Left renal pelvis (tissue), 4 donors: ENCODE results near the gene WDR88. TPM values are rescaled to one million over a fixed set of nuclear protein-coding genes. Genes with fewer than 3 reads are reported as not detected.

Experiments
- DNase-seq, 4 donors: peaks; one replicate each; pipeline ENCODE4 v3.0.0-alpha.2; 2013; ENCODE audit warnings: low read depth in 4 of 4, low spot score in 3 of 4
- polyA plus RNA-seq, 4 donors: library from polyadenylated mRNA; unstranded; fragments of 120-200 nt; gene quantifications; one replicate each; pipeline ENCODE4 v1.2.1, GENCODE V29; 2013; ENCODE audit not compliant: insufficient read length in 4 of 4

The WDR88 gene
- polyA plus RNA-seq, 4 donors: 0.78 to 2.1 (median 1.2) TPM

DNA sequence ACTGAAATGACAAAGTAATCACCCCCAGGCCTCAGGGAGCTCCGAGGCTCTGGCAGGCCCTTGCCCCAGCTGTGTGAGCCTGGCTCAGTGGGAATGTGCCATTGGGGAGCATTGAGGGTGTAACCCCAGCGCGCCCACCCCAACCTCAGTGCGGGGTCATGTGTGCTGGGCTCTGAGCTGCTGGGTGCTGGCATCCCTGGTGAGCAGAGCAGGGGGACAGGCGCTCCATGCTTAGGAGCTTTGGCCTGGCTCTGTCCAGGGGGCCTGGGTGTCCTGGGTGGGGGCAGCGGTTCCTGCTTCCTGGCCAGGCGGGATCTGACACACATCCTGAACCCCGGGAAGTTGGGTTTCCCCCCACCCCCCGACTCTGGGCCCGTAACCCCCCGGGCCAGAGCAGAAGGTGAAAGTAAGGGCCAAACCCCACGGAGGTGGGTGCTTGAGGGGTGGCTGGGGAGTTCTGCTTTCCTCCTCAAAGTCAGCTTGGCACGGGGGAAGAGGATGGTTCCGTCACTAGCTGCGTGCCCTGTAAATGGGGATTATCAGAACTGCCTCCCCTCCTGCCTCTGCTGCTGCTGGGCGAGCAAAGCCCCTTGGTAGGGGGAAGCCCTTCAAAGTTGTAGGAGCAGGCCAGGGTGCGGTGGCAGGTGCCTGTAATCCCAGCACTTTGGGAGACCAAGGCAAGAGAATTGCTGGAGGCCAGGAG lies 63.9 kb downstream of the WDR88 start:
- no peak for DNase-seq

DNA sequence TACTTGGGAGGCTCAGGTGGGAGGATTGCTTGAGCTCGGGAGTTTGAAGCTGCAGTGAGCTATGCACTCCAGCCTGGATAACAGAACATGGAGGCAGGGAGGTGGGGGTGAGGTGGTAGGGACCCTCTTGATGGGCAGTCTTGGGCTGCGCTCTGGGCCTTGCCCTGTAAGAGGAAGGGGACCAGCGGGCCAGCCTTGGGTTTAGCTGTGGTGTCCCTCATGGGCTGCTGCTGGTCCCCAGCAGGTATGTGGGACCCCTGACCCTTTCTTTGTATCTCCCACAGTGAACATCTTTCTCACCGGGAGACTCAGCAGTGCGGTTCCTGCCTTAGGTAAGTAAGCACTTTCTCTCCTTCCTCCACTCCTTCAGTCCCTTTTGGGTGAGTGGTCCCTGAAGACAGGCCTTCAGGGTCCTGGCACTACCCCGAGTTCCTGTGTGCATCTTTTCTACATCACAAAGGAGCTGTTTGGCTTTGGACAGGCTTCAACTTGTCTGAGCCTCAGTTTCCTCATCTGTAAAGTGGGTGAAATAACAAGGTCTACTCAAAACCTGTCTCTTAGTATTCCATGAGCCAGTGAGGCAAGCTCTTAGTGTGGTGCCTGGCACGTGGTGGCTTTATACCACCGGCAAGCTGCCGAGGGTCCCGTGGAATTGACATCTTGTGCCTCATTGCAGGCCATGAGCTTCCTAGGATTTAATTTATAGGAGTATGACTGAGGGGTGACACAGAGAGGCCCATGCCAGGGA lies 64.7 kb downstream of the WDR88 start:
- no peak for DNase-seq

GRCh38 chr19:33197591-33198000 lies 65.7 kb downstream of the WDR88 start:
- no peak for DNase-seq

DNA sequence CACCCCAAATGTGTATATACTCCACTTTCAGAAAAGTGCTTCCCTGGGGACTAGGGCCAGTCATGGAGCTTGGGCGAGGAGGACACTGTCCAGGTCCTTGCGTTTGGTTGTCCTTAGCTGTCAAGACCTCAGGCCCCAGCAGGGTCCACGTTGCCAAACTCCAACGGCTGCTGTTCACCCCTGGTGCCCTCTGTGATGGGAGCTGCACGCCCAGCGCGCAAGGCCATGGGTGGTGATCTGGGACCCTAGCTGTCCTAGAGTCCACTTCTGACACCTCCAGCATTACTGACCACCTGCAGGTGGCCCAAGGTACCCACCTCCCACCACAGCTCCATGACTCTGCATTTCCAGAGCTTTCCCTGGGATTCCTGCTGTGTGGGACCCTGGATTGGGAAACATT lies 66.3 kb downstream of the WDR88 start:
- no peak for DNase-seq

DNA sequence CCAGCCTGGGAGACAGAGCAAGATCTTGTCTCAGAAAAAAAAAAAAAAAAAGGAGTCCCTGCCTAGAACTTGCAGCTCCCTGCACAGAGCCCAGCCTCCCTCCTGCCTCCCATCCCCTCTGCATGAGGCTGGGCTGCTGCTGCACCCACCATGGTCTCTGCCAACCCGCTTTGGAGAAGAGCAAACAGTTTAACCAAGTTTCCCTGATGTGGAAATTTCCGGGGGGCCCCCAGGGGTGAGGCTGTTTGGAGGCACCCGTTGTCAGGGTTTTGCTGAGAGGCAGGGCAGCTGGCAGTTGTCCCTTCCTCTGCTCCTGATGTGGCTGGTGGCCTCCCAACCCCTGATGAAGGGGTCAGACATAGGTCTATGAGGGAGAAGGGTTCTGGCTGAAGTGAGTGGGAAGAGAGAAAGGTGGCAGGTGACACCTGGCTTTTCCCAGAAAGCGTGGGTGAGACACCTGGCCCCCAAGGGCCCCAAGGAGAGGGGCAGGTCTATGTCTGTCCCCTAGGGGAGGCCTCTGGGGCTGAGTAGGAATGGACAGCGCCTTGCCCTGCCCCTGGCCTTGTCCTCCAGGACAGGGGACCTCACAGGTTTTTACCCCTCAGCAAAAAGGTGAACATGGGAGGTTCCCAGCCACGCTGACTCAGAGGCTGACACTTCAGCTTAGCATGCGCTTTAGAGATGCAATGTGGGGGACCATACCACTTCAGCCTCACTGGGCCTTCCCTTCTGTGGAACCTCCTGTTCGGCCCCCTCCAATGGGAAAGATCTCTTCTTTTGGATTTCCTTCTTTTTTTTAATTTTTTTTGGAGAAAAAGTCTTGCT lies 67.7 kb downstream of the WDR88 start:
- no peak for DNase-seq

GRCh38 chr19:33201473-33201872 lies 69.6 kb downstream of the WDR88 start:
- DNase-seq: no peak

GRCh38 chr19:33201886-33202545 lies 70.1 kb downstream of the WDR88 start:
- DNase-seq: no peak

GRCh38 chr19:33202546-33203507 lies 70.9 kb downstream of the WDR88 start:
- no peak for DNase-seq

DNA sequence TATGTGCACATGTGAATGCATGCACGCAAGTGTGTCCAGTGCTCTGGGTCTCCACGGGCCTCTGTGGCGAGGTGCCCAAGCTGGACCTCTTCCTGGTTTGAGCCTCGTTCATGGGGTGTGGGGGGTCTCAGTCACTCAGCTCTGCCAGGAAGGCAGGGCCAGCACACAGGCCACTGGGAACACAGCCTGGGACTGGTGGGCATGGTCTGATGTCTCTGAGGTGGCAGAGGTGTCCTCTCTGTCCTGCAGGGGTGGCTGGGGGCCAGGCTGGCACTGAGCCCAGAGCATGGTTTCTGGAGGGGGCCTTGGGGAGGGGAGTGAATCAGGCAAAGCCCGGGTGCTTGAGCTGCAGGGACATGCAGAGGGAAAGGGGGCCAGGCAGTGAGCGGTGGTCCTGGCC lies 71.6 kb downstream of the WDR88 start:
- no peak for DNase-seq

GRCh38 chr19:33204136-33204973 lies 72.4 kb downstream of the WDR88 start:
- DNase-seq: no peak

- DNase-seq: no peak
Observed at GRCh38 chr19:33205110-33205509, 73.2 kb downstream of the WDR88 start.

DNA sequence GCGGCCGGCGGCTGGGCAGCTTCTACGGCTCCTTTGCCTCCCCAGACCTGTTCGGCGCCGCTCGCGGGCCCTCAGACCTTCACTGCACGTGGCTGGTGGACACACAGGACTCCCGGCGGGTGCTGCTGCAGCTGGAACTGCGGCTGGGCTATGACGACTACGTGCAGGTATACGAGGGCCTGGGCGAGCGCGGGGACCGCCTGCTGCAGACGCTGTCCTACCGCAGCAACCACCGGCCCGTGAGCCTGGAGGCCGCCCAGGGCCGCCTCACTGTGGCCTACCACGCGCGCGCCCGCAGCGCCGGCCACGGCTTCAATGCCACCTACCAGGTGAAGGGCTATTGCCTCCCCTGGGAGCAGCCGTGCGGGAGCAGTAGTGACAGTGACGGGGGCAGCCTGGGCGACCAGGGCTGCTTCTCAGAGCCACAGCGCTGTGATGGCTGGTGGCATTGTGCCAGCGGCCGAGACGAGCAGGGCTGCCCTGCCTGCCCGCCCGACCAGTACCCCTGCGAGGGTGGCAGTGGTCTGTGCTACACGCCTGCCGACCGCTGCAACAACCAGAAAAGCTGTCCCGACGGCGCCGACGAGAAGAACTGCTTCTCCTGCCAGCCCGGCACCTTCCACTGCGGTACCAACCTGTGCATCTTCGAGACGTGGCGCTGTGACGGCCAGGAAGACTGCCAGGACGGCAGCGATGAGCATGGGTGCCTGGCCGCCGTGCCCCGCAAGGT lies 73.8 kb downstream of the WDR88 start:
- DNase-seq: no peak

GRCh38 chr19:33206261-33207039 lies 74.5 kb downstream of the WDR88 start:
- DNase-seq: no peak

GRCh38 chr19:33207040-33207620 lies 75.2 kb downstream of the WDR88 start:
- DNase-seq: no peak

DNA sequence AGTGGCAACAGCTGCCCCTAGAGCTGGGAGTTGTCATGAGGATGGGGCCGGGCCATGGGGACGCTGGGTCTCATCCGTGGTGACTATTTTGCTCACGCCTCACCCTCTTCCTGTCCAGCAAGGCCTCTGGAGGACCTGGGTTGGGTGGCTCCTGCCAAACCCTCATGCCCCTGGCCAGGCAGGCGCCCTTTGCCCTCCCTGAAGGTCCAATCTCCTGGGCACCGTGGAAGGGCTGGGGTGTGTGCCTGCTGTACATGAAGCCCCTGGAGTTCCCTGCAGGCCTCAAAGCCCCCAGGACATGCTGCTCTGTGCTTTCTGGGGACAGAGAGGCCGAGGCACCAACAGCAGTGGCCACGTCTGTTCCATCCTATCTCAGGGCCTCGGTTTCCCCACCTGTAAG lies 76.0 kb downstream of the WDR88 start:
- DNase-seq: no peak

- no peak for DNase-seq
Observed at GRCh38 chr19:33208371-33208895, 76.5 kb downstream of the WDR88 start.
